Measurements from ENCODE around the gene BICD1.
A peak's percentile ranks its signal among the peaks of the same experiment; 100 is the strongest.

BICD1 gene

DNA sequence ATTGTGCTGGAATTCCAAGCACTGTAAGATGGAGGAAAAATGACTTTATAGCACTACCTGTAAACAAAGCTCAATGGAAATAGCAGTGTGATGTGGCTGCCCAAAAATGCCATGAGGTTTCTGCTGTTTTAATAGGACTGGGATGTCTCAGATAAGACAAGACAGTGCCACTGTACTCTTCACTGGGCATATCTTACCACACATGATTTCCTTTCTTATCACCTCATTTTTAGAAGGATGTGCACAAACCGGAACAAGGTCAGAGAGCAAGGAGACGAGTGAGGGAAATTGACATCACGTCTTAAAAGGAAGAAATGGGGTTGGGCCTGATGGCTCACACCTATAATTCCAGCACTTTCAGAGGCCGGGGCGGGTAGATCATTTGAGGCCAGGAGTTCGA lies 254.3 kb downstream of the BICD1 start:
- no peak for DNase-seq

DNA sequence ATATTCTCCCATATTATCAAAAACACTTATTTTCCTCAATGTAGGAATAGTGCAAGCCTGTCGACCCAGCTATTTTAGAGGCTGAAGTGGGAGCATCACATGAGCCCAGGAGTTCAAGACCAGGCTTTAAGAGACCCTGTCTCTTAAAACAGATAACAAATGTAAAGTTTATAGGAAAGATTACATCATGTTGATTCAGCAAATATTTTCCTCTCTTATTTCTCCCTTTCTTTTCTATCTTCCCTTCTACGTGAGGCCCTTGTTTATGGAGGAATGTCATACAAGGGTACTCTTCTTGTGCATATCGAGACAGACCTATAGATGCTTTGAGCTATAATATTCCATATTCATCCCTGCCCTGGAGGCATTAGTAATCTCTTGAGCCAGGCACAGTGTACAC lies 256.2 kb downstream of the BICD1 start:
- no peak for DNase-seq

DNA sequence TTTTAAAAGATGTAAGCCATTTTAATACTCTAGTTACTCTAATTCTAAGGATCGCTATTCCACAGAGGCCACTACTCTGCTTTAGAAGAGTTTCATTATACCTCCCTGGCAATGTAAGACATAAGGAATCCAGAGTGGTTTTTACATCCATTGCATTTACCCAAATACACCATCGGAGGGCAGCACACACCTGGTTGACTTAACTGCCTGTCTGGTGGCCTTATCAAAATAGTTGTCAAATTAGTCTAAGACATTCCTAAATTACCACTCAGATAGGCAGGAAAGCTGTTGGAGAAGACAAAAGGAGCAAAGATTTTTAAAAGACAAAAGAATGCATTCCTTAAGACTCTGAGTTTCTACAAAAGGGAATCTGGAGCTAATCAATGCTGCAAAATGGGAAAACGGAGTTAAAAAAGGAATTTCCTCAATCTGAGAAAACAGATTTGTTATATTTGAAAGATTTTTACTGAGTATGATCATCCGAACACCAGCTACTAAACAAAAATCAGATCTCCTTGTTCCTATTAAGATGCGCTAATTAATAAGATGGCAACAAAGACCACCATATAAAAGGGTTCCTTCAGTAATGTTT lies 258.9 kb downstream of the BICD1 start:
- DNase-seq: peak; percentile 54

DNA sequence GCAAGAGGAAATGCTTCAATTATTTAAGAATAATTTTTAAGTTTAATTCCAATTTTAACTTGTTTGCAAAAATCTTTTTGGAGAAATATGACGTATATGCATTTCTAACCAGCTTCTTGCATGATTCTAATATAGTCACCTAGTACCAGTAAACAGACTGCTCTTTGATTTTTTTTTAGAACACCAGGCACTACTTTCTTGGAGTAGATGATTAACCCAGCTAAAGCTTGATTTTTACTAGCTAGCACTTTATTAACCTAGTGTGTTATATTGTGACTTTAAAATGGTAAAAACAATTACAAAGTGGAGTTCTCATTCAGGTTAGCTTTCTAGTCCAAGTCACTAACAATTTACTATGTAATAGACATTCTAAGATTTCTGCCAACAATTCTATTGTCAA lies 260.1 kb downstream of the BICD1 start:
- no peak for DNase-seq

DNA sequence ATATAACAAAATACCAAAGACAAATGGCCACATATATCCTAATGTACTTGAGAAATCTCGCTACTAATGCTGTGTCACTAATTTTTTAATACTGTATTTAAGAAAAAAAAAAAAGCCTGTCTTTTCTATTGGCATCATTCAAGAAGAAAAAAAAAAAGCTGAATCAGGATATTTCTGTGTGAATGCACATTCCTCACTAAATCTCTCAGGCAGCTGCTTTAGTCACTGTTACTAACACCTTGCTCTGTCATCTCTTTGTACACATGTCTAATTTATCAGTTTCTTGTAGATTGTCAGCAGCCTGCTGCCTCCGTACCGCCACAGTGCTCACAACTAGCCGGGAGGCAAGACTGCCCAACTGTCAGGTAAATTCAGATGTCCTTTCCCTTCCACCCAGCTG lies 260.7 kb downstream of the BICD1 start:
- no peak for DNase-seq

DNA sequence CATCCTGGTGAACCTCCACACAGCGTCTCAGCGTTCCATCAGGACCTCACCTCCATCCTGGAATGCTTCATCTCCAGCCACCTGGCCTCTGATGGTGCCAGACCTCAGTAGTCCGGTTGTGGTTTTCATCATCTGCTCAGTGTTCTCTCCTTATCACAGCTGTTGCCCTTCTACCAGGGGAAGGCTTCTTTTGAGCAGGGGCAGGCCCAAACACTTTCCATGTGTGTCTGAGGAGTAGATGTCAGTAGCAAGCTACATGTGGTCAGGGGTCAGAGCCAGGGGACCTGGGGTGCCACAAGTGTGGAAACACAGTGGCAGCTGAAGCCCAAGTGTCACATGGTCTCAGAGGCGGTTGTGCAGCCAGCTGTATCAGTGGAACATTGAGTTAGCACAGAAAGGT lies 262.6 kb downstream of the BICD1 start:
- DNase-seq: no peak

DNA sequence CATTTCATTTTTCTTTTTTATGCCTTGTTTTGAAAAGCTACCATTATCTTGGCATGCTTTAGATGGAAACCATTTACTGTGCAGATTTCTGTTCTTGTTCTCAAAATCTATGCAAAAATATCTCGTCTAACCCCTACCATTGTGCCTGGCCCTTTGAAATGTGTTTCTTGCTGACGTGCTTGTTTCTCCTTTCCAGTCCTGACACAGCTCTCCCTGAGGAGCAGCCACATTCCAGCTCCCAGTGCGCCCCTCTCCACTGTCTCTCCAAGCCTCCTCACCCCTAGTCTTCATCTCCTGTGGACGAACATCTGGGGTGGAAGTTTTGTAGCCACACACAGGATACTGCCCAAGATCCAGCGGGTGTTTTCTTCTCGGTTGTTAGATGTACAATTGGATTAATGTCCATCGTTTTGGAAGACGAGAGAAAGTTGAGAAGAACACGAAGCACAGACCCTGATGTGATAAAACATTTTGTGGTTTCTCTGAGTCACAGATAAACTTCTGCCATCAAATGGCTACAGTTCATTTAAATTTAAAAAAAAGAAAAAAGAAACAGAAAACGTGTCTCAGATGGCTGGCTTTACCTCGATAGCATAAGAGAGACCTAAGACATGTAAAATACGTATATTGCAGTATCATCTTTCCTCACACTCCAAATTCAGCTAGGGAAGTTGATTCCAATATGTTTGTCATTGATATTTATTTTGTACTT lies 270.9 kb downstream of the BICD1 start:
- DNase-seq: no peak

DNA sequence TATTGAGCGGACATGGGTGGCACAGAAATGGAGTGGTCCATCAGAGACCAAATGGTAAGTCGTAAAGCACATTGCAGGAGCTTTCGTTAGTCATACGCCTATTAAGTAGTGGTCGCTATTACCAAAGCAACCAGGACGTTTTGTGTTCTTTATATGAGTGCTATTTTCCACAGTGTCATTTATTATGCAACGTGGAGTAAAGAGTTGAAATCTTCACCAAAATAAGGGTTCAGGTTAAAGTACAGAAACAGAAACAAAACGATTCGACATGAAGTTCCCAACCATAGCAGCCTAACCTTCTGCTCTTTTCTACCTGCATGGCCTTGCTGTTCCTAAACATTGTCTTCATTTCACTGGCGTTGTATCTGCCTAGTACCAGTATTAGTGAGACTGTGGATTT lies 272.6 kb downstream of the BICD1 start:
- DNase-seq: no peak

DNA sequence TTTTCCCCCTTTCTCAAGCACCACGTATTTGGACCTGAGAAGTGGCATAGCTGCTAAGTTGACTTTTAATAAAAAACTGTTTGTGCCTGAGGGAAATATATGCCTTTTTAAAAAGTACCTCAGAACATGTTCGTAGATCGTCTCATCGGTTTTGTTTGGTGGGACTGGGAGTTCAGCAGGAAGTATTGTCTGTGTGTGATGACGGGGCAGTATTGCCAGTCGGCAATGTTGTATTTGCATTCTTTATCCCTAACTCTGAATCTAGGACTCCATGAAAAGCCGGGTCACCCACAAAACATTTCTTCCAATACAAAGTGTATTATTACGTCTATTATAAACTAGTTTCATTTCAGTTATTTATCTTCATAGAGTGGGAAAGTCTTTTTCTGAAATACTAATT lies 273.0 kb downstream of the BICD1 start:
- no peak for DNase-seq

DNA sequence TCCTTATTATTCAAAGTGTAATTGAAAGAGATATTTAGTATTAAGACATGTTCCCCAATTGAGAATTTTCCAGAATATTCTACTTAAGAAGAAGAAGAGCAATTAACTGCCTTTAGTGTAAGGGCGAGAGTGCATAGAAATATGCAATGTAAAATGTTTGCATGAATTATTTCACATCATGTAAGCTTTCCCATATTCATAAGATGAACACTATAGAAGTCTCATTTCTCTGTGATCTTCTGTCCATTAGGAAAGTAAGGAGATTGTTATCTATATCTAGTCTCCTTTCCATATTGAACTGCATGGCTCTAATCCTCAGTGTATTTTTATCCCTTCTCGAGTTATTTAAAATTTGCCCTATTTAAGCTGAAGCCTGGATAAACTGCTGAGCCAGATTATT lies 275.6 kb downstream of the BICD1 start:
- DNase-seq: no peak

DNA sequence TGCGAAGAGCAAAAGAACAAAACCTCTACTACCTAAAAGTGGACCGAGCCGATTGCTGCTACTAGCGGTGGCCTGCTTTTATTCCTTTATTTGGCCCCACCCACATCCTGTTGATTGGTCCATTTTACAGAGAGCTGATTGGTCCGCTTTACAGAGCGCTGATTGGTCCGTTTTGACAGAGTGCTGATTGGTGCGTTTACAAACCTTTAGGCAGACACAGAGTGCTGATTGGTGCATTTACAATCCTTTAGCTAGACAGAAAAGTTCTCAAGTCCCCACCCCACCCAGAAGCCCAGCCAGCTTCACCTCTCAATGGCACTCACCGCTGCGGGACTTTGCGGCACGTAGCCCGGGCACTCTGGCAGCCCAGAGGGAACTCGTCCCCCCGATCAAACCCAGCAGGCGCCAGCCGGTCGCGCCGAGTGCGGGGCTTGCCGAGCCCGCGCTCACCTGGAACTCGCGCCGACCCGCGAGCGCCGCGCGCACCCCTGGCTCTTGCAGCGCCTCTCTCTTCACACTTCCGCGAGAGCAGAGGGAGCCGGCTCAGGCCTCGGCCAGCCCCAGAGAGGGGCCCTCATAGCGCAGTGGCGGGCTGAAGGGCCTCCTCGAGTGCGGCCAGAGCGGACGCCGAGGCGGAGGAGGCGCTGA lies 284.0 kb downstream of the BICD1 start:
- DNase-seq: peak; percentile 60

DNA sequence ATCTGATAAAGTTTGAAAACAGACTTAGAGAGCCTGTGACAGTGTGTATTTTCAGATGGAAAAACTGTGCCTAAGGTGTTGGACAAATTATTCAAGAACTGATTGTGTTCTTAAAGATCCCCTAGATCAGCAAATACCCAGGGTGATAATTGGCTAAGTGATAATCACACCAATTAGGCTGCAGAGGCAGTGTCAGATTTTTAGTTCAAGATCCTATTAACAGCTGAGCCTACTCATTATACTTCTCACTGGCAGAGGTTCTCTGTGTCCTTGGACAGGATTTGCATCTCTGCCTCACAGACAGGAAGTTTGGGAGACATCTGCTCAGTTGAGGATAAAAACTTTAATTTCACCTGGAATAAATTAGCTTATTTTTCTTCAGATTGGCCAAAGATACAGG lies 288.4 kb downstream of the BICD1 start:
- DNase-seq: no peak

DNA sequence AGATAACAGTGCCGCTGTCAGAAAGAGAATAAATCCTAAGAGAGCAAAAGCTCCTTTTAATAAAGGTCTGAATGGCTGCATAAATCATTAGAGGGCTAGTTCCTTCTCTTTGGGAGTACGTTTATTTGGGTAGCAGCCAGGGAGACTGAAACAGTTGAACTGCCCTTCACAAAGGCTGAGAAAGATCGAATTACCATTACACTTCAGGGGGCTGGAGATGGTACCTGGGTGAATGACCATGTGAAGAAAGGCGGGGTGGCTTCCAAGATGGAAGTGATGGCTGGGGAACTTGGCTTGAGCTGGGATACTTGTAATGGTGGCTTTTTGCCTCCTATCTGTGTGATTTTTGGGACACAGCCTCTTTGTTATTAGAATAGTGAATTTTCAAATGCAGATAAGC lies 291.0 kb downstream of the BICD1 start:
- peak; percentile 51 for DNase-seq

DNA sequence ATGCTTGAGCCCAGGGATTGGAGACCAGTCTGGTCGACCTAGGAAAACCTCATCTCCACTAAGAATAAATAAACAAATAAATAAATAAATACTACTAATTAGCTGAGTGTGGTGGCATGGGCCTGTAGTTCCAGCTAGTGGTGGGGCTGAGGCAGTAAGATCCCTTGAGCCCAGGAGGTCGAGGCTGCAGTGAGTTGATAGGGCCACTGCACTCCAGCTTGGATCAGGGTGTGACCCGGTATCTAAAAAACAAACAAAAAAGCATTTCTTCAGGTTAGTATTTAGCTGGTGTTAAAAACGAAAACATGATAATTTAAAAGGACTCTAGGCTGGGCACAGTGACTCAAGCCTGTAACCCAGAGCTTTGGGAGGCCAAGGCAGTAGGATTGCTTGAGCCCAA lies 291.5 kb downstream of the BICD1 start:
- no peak for DNase-seq

DNA sequence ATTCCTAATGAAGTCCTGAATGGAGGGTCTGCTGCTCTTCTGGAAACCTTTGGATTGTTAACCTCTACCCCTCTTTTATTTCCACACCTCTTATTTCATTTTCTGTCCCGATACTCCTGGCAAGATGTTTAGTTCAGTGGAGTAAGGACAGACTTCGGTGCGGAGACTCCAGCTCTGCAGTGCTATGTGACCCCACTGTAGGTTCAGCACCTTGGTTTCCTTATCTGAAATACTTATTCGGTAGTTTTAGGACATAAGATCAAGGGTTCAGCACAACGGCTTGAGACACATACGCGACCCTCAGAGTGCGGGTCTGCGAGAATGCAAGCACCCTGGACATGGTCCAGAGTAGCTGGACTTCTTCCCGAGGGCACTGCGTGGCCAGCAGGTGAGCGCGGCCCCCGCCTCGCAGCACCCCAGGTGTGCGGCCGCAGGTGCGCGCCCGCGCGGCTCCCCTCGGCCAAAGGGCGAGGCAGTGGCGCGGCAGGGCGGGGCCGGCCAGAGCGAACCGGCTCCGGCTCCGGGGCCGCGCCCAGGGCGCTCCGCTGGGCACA lies 292.2 kb downstream of the BICD1 start:
- DNase-seq: no peak

DNA sequence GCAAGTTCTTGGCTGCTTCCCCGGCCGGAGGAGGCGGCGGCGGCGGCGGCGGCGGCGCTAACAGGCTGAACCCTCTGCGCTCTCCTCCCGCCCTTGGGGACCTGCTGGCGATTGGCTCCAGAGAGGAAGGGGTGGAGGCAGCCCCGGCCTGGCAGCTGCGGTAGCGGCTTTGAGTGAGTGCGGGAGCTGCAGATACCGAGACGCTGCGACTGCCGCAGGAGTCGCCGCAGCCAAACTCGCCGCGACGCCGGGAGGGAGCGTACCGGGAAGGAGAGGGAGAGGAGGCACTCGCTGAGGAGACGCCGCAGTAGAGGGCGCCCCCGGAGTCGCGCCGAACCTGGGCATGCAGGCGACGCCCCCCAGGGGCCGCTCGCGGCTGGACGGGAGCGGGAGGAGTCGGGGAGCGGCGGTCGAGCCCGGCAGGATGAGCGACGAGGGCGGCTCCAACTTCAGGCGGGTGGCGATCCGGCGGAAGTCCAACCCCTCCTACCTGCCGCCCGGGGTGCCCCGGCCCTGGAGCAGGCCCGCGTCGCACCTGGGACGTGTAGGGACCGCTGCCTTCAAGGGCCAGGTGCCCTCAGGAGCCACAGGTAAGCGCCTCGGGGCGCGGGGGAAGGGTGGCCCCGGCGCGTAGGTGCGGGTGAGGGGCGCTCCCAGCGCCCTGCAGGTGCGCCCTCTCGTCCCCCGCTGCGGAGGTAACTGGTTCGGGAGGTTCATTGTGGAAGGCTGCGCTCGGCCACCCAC lies 292.9 kb downstream of the BICD1 start, which contains the start of gene FGD4:
TSS of gene FGD4 (plus strand) at position 189 of the 744 bp plus-strand sequence.
- peak; percentile 85 for DNase-seq

DNA sequence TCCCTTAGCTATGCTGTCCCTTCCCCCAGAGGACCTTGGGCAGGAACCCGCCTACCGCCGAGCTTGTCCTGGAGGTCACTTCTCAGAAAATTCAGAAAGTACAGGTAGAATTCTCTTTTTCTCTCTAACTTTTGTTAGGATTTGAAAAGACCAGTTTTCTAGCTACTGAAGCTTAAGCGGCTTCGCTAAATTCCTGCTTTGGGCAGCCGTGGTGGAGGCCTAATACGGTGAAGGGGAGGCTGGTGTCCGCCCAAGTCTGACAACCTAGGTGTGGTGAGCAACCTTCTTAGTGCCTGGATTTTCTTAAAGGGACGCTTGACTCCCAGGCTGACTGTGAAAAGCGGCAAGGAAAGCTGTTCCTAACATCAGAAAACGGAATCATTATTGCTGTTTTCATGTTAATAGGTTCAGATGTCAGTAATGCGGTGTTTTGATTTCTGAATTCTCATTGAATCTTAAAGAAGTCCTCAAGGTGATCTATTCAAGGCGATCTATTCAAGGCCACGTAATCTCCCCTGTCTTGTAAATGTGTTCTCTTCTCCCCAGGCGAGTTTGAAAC lies 293.5 kb downstream of the BICD1 start:
- DNase-seq: no peak

DNA sequence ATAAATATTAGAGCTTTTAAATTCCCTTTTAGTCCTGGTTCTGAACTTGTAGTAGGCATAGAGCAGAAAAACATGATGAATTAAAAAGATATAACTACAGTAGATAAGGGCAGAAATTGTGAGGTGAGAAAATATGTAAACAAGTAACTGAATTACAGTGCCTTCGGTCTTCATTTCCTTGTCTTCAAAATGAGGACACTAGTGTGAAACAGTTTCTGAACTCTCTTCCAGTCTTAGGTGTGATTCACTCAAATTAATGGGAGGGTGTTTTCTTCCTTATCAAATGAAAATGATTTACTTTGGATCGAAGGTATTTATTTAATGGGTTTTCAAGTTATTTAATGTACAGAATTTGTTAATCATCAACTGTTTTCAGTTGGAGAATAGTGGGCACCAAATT lies 294.2 kb downstream of the BICD1 start:
- DNase-seq: no peak

DNA sequence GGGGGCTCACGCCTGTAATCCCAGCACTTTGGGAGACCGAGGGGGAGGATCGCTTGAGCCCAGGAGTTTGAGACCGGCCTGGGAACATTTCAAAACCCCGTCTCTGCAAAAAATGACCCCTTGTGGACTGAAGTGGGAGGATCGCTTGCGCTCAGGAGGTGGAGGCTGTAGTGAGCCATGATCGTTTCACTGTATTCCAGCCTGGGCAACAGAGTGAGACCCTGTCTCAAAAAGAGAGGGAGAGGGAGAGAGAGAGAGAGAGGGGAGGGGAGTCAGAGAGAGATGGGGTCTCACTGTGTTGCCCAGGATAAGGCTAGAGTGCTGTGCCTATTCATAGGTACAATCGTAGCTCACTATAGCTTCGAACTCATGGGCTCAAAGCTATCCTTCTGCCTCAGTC lies 295.5 kb downstream of the BICD1 start:
- no peak for DNase-seq

DNA sequence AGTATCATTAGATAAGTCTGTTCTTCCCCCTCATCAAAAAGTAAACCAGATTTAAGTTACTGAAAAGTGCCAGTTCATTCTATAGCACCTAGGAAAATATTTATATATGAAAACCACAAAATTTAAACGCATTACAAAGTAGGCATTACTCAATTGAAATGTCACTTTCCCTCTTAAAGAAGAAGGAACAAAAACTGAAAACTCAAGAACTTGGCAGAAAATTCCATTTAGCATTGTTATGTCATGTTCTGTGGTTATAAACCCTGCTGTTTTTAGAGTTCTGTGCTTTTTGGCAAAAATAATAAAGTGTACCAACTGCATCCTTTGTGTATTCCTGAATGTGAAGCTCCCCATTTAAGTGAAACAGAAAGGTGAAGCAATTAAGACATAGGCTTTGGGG lies 296.3 kb downstream of the BICD1 start:
- no peak for DNase-seq

DNA sequence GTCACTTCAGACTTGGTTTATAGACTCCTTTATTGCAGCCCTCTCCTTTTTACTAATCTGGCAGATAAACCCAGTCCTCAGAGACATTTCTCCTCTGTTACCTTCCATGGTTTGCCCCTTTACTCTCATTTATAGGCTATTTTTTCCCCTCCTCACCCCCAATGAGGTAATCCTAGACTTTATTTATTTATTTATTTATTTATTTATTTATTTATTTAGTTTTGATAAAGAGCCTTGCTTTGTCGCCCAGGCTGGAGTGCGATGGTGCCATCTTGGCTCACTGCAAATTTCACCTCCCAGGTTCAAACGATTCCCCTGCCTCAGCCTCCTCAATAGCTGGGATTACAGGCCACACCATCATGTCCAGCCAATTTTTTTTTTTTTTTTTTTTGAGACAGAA lies 301.1 kb downstream of the BICD1 start:
- no peak for DNase-seq

DNA sequence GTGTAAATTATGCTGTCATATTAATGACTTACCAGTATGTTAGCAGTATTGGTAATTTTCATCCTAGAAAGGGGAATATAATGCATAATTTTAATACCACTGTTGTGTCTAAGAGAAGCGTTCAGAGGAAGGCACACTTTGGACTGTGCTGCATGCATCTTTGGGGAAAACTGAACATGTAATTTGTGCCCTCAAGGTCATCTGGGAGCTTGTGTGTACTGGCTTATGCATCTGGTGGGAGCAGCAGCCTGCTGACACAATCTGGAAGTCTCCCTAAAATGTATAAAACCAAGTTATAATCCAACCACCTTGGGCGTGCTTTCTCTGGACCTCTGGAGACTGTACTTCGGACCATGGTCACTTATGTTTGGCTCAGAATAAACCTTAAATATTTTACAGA lies 306.8 kb downstream of the BICD1 start:
- no peak for DNase-seq

DNA sequence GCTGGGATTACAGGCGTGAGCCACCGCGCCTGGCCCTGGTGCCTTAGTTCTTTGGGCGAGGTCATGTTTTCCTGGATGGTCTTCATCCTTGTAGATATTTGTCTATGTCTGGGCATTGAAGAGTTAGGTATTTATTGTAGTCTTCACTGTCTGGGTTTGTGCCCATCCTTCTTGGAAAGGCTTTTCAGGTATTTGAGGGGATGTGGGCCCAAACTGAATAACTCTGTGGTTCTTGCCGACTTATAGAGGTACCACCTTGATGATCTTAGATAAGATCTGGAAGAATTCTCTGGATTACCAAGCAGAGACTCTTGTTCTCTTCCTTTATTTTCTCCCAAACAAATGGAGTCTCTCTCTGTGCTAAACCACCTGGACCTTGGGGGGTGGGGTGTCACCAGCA lies 311.6 kb downstream of the BICD1 start:
- no peak for DNase-seq

Measured in NCI-H1092 treated with DMSO at 0.1 percent for 48 hours (cell line).